Erythroblast (primary cell): ENCODE data around the gene MAP4K5.

Source experiments
- GATA1 ChIP-seq: IDR thresholded peaks from 2 replicates; pipeline ENCODE4 v1.6.1; 2011; ENCODE audit warnings: low read depth, mild to moderate bottlenecking, control low read depth, low read length, moderate library complexity
- POLR2A ChIP-seq: IDR thresholded peaks from 2 replicates; pipeline ENCODE4 v1.6.1; 2011; ENCODE audit warnings: mild to moderate bottlenecking, low read length

DNA sequence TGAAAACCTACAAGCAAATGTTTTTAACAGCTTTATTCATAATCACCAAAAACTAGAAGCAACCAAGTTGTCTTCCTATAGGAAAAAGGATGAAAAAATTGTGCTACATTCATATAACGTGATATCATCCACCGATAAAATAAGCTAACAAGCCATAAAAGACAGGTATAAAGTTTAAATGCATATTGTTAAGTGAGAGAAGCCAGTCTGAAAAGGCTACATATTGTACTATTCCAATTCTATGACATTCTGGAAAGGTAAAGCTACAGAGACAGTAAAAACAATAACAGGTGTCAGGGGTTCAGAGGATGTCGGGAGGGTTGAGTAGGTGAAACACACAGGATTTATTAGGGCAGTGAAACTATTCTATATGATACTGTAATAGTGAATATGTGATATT is 158.4 kb downstream of the MAP4K5 start:
- TF ChIP-seq POLR2A (no peak), GATA1 (no peak)
